Natural killer cell (primary cell): ENCODE data around the gene AGRP. TPM values are rescaled to one million over a fixed set of nuclear protein-coding genes. Genes with fewer than 3 reads are reported as not detected.

ENCODE experiments used
- ATAC-seq, 3 donors: fragments of 150-1000 bp in 2 of 3; fragments of 200-7000 bp in 1 of 3; cut with Tn5 transposase; 1 replicate in 1 of 3; 2 replicates in 2 of 3; pipeline ENCODE4 v1.10.0; 2021; ENCODE audit warnings: mild to moderate bottlenecking in 2 of 3, moderate library complexity in 2 of 3
- DNase-seq, 2 donors: peaks; one replicate each; pipeline versions ENCODE4 v3.0.0 to v3.0.0-alpha.2; 2013 to 2021; ENCODE audit warnings: mixed read lengths in 1 of 2
- H3K27ac ChIP-seq: one replicate; pipeline ENCODE4 v1.5.1; 2013; ENCODE audit warnings: mild to moderate bottlenecking, low read length
- H3K27me3 ChIP-seq: one replicate; pipeline ENCODE4 v1.6.1; 2013; ENCODE audit warnings: low read length; ENCODE audit not compliant: control insufficient read depth, insufficient read depth
- H3K36me3 ChIP-seq: one replicate; pipeline ENCODE4 v1.6.1; 2013; ENCODE audit warnings: low read length; ENCODE audit not compliant: control insufficient read depth, insufficient read depth
- H3K4me1 ChIP-seq: one replicate; pipeline ENCODE4 v1.6.1; 2013; ENCODE audit warnings: low read length; ENCODE audit not compliant: control insufficient read depth, insufficient read depth
- H3K4me3 ChIP-seq: one replicate; pipeline ENCODE4 v1.5.1; 2013; ENCODE audit warnings: low read length
- H3K9me3 ChIP-seq: one replicate; pipeline ENCODE4 v1.6.1; 2013; ENCODE audit warnings: low read length; ENCODE audit not compliant: control insufficient read depth, insufficient read depth
- H3K27ac Mint-ChIP-seq, 2 donors: one replicate each; pipeline ENCODE4 v1.8.0; 2022; ENCODE audit warnings: mild to moderate bottlenecking in 2 of 2, mixed read lengths in 2 of 2, moderate library complexity in 1 of 2
- H3K27me3 Mint-ChIP-seq, 2 donors: one replicate each; pipeline ENCODE4 v1.8.0; 2022; ENCODE audit warnings: low read depth in 2 of 2, mixed read lengths in 2 of 2
- H3K36me3 Mint-ChIP-seq: one replicate; pipeline ENCODE4 v1.8.0; 2022; ENCODE audit warnings: mixed read lengths
- H3K4me1 Mint-ChIP-seq, 2 donors: one replicate each; pipeline ENCODE4 v1.8.0; 2022; ENCODE audit warnings: mixed read lengths in 2 of 2
- H3K4me3 Mint-ChIP-seq: one replicate; pipeline ENCODE4 v1.8.0; 2022; ENCODE audit warnings: mild to moderate bottlenecking, moderate library complexity, mixed read lengths
- H3K9me3 Mint-ChIP-seq, 2 donors: one replicate each; pipeline ENCODE4 v1.8.0; 2022; ENCODE audit warnings: mixed read lengths in 2 of 2
- CTCF ChIP-seq: fragments of 200-600 bp; IDR thresholded peaks from one replicate; pipeline ENCODE4 v1.8.0; 2022; ENCODE audit warnings: antibody characterized with exemption
- WGBS: methylation state at CpG from one replicate; pipeline ENCODE4 v1.1.7; 2013; ENCODE audit warnings: missing lambda C conversion rate; ENCODE audit not compliant: insufficient coverage; 5-methylcytosine and 5-hydroxymethylcytosine counted together
- intact Hi-C: fragments of 100-400 bp; cut with micrococcal nuclease; formaldehyde crosslinking; loops from one replicate; pipeline ENCODE4 v1.14.2; 2022
- total RNA-seq, 4 donors: library from RNA; stranded (reverse); fragments of 120-200 nt in 1 of 4; gene quantifications; one replicate each; pipeline versions ENCODE4 v1.2.3 to v1.2.4, GENCODE V29; 2013 to 2022

The AGRP gene
- total RNA-seq, 3 donors from 2014 or later (not counting 1 experiment from before 2014, with no cell fraction given): 0.50 TPM; not detected in 2

- no peaks in the 10 kb centered on the region for H3K9me3 Mint-ChIP-seq
- DNase-seq (peak; percentile 100), ATAC-seq (peak; percentile 81 to 97 (median 91))
- under 1% methylated on average over 57 of the region's 57 CpGs for WGBS
- peak within 1 kb of the TSS; percentile 96 for H3K27ac ChIP-seq
- H3K27me3 ChIP-seq: no peaks in the 10 kb centered on the region
- peaks cover 42% of the 10 kb centered on the region for H3K4me1 ChIP-seq
- no peaks in the 10 kb centered on the region for H3K9me3 ChIP-seq
- H3K4me3 Mint-ChIP-seq: peak within 1 kb of the TSS; percentile 100
- H3K36me3 ChIP-seq: peaks cover 9% of the 10 kb centered on the region
- no peaks in the 10 kb centered on the region for H3K36me3 Mint-ChIP-seq
- intact Hi-C loops: loop anchor here (1.0 to 5.0 kb wide), 5 partner anchors 13 to 456 kb away; partner anchors contain the start of genes ACD, CTCF, PARD6A and PSMB10
- H3K27me3 Mint-ChIP-seq: no peaks in the 10 kb centered on the region
- peak; percentile 80 for TF ChIP-seq CTCF
- H3K27ac Mint-ChIP-seq: peak within 1 kb of the TSS; percentile 100
- H3K4me3 ChIP-seq: peak within 1 kb of the TSS; percentile 87
- peaks cover 37 to 55% of the 10 kb centered on the region in 2 donors for H3K4me1 Mint-ChIP-seq
Measured at GRCh38 chr16:67480833-67481560, 2.4 kb downstream of the AGRP start, which contains the start of gene ATP6V0D1. TSS of gene ATP6V0D1 (minus strand) at chr16:67481157. CDS start at chr16:67481086, 71 bp downstream.

DNA sequence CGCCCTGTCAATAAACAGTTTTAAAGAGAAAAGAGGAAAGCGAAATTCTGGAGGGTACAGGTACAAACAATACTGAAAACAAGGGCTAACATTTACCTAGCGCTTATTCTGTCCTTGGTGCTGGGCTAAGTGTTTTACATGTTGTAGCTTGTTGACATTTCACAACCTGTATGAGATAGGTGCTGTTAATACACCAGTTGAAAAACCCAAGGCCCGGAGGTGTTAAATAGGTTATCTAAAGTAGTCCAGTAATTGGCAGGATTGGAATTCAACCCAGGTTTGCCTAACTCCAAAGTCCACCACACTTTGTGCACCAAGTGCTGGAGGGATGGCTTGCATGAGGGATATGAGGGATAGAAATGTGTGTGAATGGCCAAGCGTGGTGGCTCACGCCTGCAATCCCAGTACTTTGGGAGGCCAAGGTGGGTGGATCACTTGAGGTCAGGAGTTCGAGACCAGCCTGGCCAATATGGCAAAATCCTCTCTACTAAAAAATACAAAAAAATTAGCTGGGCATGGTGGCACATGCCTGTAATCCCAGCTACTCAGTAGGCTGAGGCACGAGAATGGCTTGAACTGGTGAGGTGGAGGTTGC lies 5.3 kb downstream of the AGRP start:
- no peak for ATAC-seq
- Histone ChIP-seq H3K4me1 (peaks cover 36% of the 10 kb centered on the region), H3K4me3 (no peak overlapping the region), H3K9me3 (no peaks in the 10 kb centered on the region), H3K36me3 (no peaks in the 10 kb centered on the region), H3K27ac (no peak overlapping the region), H3K27me3 (no peaks in the 10 kb centered on the region)
- Mint-ChIP-seq H3K9me3 (no peaks in the 10 kb centered on the region), H3K4me3 (peak overlapping the region; percentile 72), H3K36me3 (no peaks in the 10 kb centered on the region), H3K27me3 (no peaks in the 10 kb centered on the region), H3K4me1 (peaks cover 58 to 80% of the 10 kb centered on the region in 2 donors), H3K27ac (peak overlapping the region; percentile 64 to 100)
- intact Hi-C loops: no loop called here
- no peak for DNase-seq
- WGBS: 94% methylated on average over 7 of the region's 8 CpGs
- no peak for TF ChIP-seq CTCF

GRCh38 chr16:67474551-67475455 lies 8.5 kb downstream of the AGRP start:
- intact Hi-C loops: no loop called here
- DNase-seq (no peak), ATAC-seq (no peak)
- Mint-ChIP-seq H3K27ac (peak overlapping the region in 1 of 2 donors; percentile 44), H3K4me3 (no peak overlapping the region), H3K4me1 (peaks cover 57 to 77% of the 10 kb centered on the region in 2 donors), H3K27me3 (no peaks in the 10 kb centered on the region), H3K36me3 (no peaks in the 10 kb centered on the region), H3K9me3 (no peaks in the 10 kb centered on the region)
- Histone ChIP-seq H3K27ac (no peak overlapping the region), H3K36me3 (no peaks in the 10 kb centered on the region), H3K4me1 (peaks cover 23% of the 10 kb centered on the region), H3K4me3 (no peak overlapping the region), H3K27me3 (no peaks in the 10 kb centered on the region), H3K9me3 (no peaks in the 10 kb centered on the region)
- 89% methylated on average over 11 of the region's 11 CpGs for WGBS
- no peak for TF ChIP-seq CTCF
